Islet precursor cell (in vitro differentiated cells): ENCODE data around the gene CNKSR2.

ENCODE experiments used
- DNase-seq: peaks from one replicate; pipeline ENCODE4 v3.0.0-alpha.2; 2018

Gene CNKSR2

DNA sequence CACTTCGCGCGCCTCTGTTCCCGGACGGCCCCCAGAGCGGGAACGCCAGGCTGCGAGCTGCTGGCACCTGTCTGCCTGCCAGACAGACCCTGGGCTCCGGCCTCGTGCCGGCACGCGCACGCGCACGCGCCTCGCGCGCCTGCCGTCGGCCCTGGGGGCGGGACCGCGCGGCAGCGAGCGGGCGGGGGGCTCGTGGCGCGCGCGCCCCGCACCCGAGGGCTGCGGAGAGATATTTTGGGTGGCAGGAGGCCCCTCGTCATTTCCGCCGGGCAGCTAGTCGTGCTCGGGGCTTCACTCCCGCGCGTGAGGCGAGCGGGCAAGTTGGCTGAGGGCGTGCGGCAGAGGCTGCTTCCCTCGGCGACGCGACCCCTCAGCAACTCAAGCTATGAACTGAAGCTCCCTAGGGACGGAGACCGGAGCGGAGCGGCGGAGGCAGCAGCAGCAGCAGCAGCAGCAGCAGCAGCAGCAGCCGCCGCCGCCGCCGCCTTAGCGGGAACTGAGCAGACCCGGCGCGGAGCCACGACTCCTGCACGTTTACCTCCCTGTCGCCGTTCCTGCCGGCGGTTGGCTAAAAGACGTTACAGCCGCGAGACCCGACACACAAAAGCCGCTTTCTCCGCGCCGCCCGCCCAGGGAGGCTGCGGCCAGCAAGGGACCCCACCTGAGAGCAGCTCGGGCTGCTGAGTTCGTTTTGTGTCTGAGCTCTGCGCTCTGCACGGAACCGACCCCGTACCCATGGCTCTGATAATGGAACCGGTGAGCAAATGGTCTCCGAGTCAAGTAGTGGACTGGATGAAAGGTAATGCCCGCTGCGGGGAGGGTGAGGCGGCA lies at the start of gene CNKSR2:
Gene CNKSR2, plus strand, starts transcription at position 256 of the 831 bp plus-strand sequence. Its CDS starts 480 bp downstream, at position 736.
- DNase-seq = peak; percentile 87

GRCh38 chrX:21354725-21355124 lies 19.5 kb upstream of the CNKSR2 start:
- DNase-seq = no peak

GRCh38 chrX:21355831-21356230 lies 18.4 kb upstream of the CNKSR2 start:
- no peak for DNase-seq

GRCh38 chrX:21369613-21370012 lies 4.6 kb upstream of the CNKSR2 start:
- no peak for DNase-seq

- no peak for DNase-seq
Measured at GRCh38 chrX:21373001-21373400, 1.2 kb upstream of the CNKSR2 start.

DNA sequence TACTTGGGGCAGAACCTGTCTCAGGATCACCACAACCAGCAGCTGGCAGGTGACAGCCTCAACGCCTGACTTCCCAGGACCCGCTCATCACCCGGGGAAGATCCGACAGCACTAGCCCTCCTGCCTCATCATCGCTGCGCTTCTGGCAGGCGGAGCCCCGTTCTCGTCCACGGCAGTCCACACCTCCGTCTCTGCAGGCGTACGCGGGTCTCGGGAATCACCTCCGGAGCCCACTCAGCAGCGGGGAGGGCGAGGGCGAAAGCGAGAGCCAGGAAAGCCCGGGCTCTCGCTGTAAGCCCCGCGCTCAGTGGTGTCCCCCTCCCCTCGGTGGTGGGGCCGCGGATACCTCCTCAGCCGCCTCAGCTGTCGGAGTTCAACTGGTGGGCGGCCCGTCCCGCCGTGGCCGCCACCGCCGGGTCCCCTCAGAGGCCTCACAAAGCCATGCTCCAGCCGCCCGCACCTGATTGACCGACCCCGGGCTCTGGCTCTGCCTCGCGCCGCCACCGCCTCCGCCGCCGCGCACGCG lies 518 bp upstream of the CNKSR2 start:
- DNase-seq = peak; percentile 51

DNA sequence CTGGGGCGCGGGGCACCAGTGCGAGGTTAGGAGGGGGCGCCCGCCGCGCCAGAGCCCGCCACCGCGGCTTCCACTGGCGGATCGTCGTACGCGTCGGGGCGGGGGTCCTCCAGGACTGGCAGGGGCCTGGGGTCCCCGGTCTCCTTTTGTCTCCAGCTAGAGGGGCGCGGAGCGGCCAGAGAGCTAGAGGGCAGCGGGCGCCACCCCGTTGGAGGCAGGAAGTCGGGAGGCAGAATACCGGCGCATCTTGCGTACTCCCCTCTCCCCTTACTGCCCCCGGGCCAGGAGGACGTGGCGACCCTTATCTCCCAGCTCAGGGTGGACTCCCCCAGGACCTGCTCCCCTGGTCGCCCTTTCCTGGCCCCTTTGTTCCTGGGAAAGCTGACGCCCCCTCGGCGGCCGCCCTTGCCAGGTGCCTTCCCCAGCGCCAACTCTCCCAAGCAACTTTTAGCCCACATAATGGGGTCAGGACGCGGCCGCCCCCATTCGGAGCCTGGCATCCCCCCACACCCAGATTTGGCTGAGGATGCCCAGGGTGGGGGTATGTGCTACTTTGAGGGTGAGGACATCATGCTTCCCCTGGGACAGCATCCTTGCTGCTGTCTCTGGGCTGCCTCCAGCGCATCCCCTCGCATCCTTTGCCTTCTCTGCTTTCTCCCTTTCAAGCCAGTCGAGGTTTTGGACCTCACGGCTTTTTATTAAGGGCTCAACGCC lies 933 bp downstream of the CNKSR2 start:
- no peak for DNase-seq

DNA sequence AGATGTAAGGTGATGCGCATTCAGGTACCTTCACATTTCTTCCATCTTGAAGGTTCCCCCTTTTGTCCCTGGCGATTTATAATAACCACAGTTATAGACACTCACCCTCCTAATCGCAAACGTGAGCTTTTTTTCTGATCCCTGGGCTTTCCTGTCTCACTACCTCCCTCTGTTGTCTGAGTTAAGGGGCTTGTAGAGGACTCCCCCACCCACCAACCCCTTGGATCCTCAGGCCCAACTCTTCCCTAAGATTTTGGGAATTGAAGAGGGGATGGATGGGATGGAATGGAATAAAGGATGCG lies 1.4 kb downstream of the CNKSR2 start:
- no peak for DNase-seq

DNA sequence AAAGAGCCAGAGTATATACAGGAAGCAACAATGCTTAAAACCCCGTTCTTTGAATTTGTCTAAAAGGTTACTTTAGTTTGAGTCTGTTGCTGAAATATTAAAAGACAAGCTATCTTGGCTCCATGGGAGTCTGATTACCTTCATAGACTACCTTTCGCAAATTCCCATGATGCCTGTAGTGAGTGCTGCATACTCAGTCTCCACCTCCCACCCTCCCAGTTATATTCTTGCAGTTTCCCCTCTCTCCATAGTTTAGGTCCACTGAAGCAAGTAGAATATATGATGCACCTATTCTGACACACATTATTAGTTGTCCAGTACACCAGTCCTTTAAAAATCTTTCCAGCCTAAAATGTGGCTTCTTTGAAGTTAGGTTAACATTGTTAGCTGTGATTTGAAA lies 2.4 kb downstream of the CNKSR2 start:
- no peak for DNase-seq

DNA sequence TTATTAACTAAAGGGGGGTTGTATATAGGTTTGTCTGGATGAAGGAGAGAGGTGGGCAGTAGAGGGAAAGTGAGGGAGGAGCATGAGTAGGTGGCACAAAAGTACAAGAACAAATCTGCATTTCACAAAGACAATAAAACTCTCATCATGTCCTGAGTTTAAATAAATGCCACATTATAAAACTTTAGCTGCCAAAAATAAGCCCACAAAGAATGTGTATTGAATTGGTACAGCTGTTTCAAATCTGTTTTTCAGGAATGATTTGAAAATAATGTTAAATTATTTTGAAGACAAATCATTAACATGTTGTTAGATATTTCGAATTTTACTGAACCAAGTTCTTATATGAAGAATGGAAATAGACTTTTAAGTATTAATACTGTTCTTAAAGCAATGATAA lies 5.8 kb downstream of the CNKSR2 start:
- DNase-seq = no peak

DNA sequence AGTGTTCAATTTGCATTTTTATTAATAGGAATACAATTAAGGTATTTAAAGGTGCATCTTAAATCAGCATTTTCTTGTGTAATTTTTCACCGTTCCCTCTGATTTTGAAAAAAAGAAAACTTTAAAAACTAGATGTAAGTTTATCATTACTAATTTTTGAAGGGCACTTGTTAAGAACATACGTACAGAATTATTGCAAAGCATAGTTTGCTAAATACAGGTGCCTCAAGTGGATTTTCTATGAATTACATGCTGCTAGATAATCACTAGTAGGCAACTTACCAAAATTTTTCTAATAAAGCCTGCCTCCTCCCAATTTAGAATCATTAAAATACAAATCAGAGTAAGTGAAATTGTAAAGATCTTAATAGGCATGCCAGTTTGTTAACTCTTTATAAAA lies 8.5 kb downstream of the CNKSR2 start:
- DNase-seq = no peak

DNA sequence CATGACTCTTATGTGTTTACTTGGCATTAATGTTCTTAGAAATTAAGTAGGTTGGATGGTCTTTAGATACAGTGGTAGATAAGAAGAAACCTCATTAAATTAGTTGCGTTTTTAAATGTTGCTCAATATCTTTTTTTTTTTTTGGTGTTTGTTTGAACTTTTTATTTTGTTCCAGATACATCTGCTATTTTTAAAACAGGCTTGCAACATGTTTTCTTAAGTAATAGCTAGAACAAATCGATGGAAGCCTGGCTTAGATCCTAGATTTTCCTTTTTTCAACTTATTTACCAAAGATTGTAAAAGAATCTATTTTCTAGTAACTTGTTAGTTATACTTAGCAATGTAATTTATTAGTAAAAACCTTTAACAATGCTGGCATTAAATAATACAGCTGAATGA lies 9.3 kb downstream of the CNKSR2 start:
- DNase-seq = no peak

DNA sequence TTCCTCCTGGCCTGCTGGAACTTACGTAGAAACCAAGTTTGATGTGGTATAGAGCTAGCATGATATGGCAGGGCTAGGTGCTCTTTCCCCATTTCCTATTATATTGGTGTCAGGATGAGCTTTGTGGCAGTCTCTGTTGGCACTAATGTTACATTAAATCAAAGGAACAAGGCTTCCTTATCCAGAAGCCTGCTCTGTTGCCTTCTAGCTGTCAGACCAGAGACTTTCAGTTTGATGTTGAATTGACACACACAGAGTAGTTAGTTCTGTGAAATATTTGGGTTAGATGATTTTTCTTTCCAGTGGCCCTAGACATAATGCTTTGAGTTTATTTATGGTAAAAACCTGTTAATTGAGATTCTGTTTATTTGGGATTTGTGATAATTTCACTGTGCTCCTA lies 10.0 kb downstream of the CNKSR2 start:
- DNase-seq = no peak

GRCh38 chrX:21394792-21395191 lies 20.6 kb downstream of the CNKSR2 start:
- DNase-seq = no peak

DNA sequence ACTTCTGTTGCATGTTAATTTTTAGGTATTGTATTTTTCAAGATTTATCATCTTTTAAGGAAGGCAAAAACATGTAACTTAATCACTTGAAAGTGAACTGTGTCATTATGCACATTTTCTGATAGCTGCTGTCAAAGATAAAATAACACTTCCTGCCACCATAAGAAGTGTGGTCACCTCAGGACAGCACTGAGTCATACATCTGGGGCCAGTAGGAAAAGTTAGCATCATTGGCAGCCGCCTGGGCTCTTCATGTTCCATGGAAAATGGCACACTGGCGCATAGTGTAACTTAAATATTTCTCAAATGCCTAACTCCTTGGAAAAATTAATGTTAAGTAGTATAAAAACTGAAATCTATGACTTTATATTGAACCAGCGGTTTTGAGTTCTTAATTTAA lies 24.2 kb downstream of the CNKSR2 start:
- DNase-seq = no peak

DNA sequence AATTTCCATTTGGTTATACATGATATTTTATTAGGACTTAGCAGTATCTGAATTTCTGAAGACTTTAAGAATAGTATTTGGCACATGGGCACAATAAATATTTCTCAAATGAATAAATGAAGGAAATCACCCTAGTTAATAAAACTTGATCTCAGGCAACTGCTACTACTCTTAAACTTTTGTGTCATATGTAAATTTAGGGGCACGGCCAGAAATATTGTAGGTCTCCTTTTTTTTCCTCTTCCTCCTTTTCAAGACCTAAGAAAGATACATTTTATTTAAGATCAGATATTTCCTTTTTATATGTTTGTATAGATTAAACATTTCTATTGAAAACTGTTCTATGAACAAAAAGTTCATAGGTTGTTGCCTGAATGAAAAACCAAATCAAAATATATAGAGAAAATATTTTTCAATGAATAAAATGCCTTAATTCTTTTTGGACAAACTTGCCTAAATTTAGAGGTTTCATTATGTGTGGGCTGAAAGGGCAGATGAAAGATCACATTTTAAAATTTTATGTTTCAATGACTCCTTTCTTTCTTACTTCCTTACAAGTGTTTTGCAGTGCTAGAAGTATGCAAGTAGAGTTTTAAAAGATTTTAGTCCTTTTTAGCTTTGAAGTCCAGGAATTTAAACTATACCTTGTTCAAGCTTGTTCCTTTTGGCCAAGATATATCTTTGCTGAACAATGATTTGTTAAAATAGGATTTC lies 26.3 kb downstream of the CNKSR2 start:
- no peak for DNase-seq

GRCh38 chrX:21408307-21408706 lies 34.1 kb downstream of the CNKSR2 start:
- DNase-seq = no peak

DNA sequence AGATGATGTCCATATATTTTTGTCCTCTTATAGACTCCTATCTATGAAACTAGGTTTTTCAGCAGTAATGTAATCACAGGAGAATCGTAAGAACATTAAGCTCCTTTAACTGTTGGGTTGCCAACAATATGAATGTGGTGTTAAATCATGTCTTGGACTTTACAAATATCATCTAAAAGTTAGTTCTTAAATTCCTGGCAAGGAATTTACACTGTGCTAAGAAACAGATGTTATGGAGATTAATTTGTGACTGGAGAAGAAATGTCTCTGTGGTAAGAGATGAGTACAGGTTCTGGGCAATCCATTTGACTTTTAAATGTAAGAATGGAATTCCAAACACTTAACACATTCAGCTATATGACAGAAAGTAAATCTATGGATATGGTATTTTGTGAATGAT lies 34.6 kb downstream of the CNKSR2 start:
- DNase-seq = no peak

- DNase-seq = no peak
Measured at GRCh38 chrX:21412029-21412428, 37.8 kb downstream of the CNKSR2 start.

DNA sequence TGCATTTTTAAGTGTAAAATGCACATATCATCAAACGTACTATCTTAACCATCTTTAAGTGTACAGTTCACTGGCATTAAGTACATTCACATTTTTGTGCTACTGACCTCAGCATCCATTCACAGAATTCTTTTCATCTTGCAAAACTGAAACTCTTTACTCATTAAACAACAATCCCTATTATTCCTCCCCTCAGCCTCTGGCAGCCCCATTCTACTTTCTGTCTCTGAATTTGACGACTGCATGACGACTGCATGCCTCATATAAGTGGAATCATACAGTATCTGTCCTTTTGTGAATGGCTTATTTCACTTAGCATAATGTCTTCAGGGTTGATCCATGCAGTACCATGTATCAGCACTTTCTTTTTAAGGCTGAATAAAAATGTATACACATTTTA lies 38.7 kb downstream of the CNKSR2 start:
- DNase-seq = no peak

DNA sequence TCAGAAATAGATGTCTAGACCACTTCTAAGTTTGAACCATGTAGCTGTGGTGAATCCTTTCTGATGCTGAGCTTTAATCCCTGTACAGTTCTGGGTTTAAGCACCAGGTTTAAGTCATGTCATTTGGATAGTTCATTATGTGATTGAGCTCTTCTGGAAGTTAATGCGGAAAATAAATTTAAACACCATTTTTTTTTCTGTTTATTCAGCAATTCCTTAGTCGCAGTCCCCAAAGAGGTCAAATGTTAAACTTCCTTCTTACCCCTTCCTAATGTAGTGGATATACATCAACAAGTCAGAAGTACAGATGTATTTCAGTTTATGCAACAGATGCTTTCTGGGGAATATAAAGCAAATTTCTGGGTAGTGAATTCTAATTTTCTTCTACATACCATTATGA lies 52.9 kb downstream of the CNKSR2 start:
- no peak for DNase-seq

DNA sequence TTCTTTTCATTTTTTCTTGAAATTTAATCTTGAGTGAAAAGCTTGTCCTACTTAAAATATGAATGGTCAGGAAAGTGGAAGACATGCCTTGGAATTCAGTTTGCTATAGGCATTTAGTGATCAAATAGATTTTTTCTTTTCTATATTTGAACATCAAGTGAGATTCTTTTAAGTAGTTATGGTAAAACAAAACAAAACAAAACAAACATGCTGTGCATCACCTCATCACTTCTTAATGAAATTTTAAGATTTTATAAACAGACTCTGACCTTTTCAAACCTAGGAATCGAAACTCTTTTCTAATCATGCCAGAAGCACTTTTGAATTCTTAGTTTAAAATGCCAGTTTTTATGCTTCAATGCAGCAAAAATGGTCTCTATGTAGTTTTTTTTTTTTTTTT lies 62.8 kb downstream of the CNKSR2 start:
- DNase-seq = no peak

GRCh38 chrX:21438792-21439191 lies 64.6 kb downstream of the CNKSR2 start:
- DNase-seq = no peak

- no peak for DNase-seq
Measured at GRCh38 chrX:21440911-21441310, 66.7 kb downstream of the CNKSR2 start.
